LNCaP clone FGC (cell line): ENCODE results near the gene RTKN.

Experiments
- DNase-seq: peaks from one replicate; pipeline ENCODE4 v3.0.0-alpha.2; 2011; ENCODE audit warnings: low read depth
- H3K4me3 ChIP-seq: 2 replicates; pipeline ENCODE4 v1.5.1; 2011; ENCODE audit warnings: mild to moderate bottlenecking, low read depth, low read length, control low read depth
- TF ChIP-seq, protein P1 (sequence below): IDR thresholded peaks from 2 replicates; pipeline ENCODE4 v1.5.1; 2012; ENCODE audit warnings: mild to moderate bottlenecking; ENCODE audit not compliant: control insufficient read depth, insufficient read depth; ENCODE audit errors: extremely low read depth

Gene RTKN

DNA sequence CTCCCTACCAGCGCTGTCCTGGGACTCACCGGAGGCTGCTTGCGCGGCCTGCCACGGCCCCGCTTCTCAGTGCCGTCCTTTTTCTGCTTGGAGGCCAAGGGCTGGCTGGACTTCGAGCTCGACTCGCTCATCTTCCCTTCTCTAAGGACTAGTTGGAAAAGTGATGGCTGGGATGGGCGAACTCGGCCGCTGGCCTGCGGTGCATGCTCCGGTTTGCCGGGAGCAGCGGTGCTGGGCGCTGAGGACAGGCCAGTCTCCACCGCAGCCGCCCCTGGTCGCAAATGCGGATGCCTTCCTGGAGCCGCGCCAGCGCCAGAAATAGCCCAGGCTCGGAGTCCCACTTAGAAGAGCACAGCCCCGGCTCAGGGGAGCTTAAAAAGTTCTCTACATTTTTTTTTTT, 23.4 kb downstream of the RTKN start:
- TF ChIP-seq, protein P1, sequence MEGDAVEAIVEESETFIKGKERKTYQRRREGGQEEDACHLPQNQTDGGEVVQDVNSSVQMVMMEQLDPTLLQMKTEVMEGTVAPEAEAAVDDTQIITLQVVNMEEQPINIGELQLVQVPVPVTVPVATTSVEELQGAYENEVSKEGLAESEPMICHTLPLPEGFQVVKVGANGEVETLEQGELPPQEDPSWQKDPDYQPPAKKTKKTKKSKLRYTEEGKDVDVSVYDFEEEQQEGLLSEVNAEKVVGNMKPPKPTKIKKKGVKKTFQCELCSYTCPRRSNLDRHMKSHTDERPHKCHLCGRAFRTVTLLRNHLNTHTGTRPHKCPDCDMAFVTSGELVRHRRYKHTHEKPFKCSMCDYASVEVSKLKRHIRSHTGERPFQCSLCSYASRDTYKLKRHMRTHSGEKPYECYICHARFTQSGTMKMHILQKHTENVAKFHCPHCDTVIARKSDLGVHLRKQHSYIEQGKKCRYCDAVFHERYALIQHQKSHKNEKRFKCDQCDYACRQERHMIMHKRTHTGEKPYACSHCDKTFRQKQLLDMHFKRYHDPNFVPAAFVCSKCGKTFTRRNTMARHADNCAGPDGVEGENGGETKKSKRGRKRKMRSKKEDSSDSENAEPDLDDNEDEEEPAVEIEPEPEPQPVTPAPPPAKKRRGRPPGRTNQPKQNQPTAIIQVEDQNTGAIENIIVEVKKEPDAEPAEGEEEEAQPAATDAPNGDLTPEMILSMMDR = no peak
- DNase-seq = no peak
- H3K4me3 ChIP-seq = no peak overlapping the region

DNA sequence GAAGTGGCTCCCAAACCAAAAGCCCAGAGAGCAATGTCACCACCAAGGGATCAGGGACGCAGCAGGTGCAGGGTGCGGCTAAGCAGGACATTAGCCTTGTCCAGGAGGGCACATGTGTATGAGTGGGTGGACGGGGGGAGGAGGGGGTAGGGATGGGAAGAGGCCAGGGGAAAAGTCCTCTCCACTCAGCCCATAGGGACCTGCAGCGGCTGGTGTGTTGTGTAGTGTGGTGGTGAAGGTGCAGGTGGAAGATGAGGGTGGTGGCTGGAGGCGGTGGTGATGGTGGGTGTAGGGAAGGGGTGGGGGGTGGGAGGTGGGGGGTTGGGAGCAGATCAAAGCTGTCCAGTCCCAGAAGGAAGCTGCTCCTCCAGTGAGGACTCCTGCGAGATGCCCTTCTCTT, 24.0 kb downstream of the RTKN start:
- DNase-seq = no peak
- TF ChIP-seq, protein P1 = no peak

DNA sequence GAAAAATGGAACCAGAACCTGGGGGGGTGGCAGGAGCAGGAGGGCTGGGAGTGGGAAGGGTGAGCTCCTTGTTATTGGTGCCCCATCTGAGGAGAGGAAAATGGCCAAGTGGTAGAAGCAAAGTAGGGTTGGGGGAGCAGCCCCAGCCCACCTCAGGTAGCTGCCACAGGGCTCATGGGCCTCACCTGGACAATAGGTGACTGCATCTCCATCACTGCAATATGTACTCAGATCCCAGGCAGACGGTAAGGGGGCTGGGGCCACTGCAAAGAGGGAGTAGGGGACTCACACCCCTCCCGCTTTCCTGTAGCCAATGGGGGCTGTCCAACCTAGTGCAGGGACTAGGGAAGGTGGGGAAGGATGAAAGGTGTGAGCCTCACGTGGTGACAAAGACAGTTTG, 24.5 kb downstream of the RTKN start:
- H3K4me3 ChIP-seq = no peak overlapping the region
- no peak for DNase-seq
- TF ChIP-seq, protein P1 = no peak

More for the DNA sequence above, 24.0 kb downstream of the RTKN start:
- H3K4me3 ChIP-seq = no peak overlapping the region

DNA sequence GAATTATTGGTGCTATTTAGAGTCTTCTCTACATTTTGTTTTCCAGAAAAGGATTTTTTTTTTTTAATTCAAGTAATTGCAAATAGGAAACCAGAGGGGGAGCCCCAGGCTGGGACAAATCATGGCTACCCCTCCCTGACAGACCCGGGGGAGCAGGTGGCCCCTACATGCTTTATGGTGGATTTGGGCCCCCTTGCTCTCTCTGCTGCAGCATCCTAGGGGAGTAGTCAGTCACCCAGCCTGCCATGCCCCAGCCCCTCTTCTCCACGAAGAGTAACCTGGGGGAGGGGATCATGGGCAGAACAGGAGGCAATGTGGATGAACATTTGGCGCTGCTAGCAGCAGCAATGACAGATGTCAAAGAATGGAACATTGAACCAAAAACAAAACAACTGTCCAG, 25.0 kb downstream of the RTKN start:
- H3K4me3 ChIP-seq = no peak overlapping the region
- no peak for DNase-seq
- TF ChIP-seq, protein P1 = no peak

DNA sequence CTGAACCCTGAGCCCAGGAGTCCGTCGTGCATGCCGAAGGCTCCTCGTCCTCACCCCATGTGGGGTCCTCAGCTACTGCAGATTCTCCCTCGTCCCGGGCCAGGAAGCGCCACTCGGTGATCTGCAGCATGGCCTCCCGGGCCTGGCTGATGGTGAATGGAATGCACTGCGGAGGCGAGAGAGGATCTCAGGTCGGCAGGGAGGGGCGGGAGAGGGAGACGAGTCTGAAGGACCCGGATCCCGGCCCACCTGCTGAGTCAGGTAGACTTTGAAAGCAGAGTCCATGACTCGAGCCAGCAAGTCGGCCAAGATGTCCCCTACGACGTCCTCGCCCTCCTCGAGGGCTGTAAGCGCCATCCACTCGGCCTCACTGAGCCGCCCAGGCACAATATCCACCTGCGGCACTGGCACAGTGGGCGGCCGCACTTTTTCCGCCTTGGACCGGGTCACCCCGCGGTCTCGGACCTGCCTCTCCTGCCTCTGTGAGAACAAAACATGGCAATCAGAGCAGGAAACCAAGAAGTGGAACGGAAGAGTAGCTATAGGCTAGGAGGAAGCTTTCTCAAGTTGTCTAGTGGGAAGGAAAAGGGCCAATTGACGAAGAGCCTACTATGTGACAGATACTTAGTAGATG, 25.9 kb downstream of the RTKN start:
- H3K4me3 ChIP-seq = no peak overlapping the region
- TF ChIP-seq, protein P1 = no peak
- no peak for DNase-seq

DNA sequence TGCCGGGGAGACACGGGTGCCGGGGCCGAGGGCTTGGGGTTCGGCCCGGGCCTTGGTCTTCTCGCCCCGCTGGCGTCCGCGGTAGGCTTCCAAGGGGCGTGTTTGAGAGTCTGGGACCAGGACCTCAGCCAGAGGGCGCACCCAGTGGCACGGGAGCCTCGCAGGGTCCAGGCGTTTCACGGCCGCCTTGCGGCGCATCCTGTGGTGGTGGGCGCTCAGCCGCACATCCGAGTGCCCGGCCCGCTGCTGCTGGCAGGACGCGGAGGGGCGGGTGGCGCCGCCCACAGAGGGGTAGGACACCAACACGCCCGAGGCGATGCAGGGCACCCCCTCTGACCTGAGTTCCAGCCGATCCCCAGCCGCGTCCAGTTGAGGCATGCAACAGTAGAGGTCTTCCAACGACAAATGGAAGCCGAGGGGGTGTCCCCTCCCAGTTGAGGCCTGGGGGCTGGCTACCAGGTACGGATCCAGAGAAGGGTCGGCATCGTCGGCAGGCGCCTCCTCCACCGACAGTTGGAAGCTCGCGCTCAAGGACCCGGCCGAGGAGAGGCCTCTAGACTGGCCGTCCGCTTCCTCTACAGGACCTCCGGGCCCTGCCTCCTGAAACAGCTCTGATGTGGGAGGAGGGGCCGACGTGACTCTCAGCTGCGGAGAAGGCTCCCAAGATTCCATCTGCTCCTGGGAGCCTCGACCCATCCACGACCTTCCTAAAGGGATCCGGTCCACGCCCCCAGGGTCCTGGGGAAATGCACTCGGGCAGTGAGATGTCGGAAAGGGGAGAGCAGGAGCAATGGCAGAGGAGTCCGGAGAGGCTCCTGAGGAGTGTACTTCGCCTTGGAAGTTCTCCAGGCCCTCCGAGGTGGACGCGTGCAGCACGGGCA, 26.6 kb downstream of the RTKN start:
- no peak for DNase-seq
- no peak overlapping the region for H3K4me3 ChIP-seq
- TF ChIP-seq, protein P1 = no peak

DNA sequence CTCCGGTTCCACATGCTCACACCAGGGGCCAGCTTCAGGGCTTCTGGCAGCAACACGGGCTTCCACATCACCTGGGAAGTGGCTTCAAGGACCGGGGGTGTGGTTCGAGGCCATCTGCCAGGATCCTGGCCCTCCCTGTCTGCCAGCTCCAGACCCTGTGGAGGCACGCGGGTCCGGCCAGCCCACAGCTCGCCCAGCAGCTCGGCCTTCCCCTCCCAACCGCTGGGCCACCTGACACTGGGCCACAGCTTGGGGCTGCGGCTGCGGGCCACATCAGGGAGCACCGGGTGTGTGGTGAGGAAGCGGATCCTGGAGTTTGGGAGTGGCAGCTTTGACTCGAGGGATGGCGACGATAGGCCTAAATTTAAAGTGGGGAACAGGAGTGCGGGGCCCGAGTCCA, 27.3 kb downstream of the RTKN start:
- TF ChIP-seq, protein P1 = no peak

More for the DNA sequence above, 27.3 kb downstream of the RTKN start:
- no peak overlapping the region for H3K4me3 ChIP-seq
- no peak for DNase-seq
